Measurements from ENCODE around the gene P3H2.
"Not testable (repeated sequence)": the region's sequence is repeated elsewhere in the genome, so short reads cannot be mapped to it uniquely, and the experiment has no call there.

GRCh38 chr3:190144793-190145192 lies 24.1 kb upstream of the P3H2 start:
- TF ChIP-seq EZH2 (IDR thresholded peaks at IDR 0.05; ENCODE audit: insufficient read depth, poor library complexity, severe bottlenecking); EZH2phosphoT487 (IDR thresholded peaks at IDR 0.05; ENCODE audit: insufficient read depth, low read depth): not testable (repeated sequence)
